LoVo (cell line): ENCODE results near the gene MIA.
A peak's percentile ranks its signal among the peaks of the same experiment; 100 is the strongest.
"Not testable (repeated sequence)": the region's sequence is repeated elsewhere in the genome, so short reads cannot be mapped to it uniquely, and the experiment has no call there.

Source experiments
- DNase-seq: peaks from one replicate; pipeline ENCODE4 v3.0.0-alpha.2; 2016; ENCODE audit warnings: low spot score

MIA gene

DNA sequence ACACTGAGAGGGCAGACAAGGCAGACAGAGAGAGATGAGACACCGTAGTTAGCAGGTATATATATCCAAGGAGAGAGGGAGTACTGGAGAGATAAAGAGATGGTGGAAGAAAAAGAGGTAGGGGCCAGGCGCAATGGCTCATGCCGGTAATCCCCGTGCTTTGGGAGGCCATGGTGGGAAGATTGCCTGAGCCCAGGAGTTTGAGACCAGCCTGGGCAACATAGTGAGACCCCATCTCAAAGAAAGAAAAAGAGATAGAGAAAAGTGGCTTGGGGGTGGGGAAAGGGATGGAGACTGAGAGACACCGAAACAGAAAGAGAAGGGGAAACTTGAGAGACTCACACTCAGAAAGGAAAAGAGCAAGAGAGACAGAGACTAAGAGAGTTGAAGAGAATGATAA is 5.3 kb downstream of the MIA start:
- no peak for DNase-seq

DNA sequence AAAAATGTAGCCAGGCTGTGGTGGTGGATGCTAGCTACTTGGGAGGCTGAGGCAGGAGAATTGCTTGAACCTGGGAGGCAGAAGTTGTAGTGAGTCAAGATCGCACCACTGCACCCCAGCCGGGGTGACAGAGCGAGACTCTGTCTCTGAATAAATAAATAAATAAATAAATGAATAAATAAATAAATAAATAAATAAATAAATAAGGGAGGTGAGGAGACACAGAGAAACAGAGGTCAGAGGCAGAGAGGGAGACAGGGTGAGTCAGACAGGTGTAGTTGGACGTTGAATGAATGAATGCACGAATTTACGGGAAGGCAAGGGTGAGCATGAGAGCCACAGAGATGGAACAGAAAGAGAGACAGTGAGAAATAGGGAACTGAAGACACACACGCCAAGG is 5.8 kb downstream of the MIA start:
- no peak for DNase-seq

DNA sequence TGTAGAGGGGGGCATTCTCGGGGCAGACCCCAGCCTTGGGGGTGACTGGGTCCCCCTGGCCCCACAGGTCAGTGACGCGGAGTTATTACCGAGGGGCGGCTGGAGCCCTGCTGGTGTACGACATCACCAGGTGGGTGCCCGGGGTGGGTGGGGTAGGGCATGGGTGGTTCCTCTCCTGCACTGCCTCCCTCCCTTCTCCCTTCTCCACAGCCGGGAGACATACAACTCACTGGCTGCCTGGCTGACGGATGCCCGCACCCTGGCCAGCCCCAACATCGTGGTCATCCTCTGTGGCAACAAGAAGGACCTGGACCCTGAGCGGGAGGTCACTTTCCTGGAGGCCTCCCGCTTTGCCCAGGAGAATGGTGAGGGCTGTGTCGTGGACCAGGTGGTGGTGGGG is 8.4 kb downstream of the MIA start:
- no peak for DNase-seq

GRCh38 chr19:40784146-40784545 is 8.8 kb downstream of the MIA start:
- not testable (repeated sequence) for DNase-seq

- DNase-seq, result no peak
Measured at GRCh38 chr19:40785526-40785925, 10.2 kb downstream of the MIA start.

DNA sequence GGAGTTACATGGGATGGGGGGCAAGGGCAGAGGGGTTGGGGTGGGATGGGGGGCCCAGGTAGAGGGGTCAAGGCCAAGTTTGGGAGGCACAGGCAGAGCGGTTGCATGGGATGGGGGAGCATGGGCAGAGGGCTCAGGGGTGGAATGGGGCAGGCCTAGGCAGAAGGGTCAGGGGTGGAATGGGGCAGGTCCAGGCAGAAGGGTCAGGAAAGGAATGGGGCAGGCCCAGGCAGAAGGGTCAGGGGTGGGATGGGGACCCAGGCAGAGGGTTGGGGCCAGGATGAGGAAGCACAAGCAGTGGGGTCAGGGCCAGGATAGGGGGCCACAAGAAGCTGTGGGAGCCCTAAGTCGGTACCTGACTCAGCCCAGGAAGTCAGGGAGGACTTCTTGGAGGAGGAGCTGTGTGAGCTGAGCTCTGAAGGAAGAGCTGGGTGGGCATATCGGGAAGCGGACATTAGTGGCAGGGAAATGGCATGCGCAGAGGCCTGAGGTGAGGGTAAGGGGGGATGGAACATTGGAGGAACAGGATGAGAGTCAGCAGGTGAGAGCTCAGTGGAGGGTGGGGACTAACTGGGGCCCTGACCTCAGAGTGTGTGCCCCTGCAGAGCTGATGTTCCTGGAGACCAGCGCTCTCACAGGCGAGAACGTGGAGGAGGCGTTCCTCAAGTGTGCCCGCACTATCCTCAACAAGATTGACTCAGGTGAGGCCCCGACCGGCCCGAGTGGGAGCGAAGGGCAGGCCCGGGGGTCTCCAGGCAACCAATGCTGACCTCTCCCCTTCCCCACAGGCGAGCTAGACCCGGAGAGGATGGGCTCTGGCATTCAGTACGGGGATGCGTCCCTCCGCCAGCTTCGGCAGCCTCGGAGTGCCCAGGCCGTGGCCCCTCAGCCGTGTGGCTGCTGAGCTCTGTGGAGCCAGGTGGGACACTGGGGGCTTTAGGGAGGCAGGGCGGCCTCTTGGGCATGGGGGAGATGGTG is 11.0 kb downstream of the MIA start:
- no peak for DNase-seq

DNA sequence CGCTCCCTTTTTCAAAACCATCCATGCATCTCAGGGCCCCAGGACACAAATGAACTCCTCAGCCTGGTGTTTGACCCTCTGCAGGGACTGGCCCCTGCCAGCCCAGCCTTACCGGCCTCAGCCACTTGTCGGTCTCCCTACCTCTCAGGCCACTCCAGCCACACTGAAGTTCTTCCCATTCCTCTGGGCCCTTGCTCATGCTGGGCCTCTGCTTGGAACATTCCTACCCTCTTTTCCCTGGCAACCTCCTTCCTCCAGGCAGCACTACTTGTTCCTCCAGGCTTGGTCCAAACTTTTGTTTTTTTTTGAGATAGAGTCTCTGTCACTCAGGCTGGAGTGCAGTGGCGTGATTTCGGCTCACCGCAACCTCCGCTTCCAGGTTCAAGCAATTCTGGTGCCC is 16.0 kb downstream of the MIA start:
- DNase-seq, result no peak

- DNase-seq, result no peak
Measured at GRCh38 chr19:40791996-40792395, 16.7 kb downstream of the MIA start.

GRCh38 chr19:40797166-40797962 is 22.0 kb downstream of the MIA start:
- DNase-seq, result no peak

DNA sequence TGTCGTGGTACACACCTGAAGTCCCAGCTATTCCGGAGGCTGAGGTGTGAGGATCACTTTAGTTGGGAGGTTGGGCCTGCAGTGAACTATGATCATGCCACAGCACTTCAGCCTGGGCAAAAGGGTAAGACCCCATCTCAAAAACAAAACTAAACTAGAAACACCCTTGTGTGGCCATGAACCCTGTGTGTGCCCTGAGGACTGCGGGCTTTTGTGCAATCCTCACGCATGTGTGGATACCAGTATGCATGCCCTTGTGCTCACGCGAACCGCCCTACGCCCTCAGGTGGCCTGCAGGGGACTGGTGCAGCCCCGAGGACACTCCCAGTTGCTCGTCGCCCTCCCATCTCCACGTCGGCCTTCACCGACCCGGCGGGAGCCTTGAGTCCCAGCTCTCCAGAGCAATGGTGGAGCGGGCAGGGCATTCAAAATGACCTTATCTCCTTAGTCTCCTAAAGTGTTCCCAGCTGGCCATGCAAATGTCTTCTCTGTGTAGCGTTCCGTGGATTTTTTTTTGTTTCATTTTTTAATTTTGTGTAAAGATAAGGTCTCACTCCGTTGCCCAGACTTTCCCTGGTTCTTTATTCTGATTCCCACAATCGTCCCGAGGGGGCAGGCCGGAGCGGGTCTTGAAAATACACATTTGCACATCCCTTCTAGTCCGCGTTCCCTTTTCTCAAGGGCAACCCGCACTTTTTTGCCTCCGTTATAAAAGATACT is 22.8 kb downstream of the MIA start:
- peak; percentile 23 for DNase-seq

DNA sequence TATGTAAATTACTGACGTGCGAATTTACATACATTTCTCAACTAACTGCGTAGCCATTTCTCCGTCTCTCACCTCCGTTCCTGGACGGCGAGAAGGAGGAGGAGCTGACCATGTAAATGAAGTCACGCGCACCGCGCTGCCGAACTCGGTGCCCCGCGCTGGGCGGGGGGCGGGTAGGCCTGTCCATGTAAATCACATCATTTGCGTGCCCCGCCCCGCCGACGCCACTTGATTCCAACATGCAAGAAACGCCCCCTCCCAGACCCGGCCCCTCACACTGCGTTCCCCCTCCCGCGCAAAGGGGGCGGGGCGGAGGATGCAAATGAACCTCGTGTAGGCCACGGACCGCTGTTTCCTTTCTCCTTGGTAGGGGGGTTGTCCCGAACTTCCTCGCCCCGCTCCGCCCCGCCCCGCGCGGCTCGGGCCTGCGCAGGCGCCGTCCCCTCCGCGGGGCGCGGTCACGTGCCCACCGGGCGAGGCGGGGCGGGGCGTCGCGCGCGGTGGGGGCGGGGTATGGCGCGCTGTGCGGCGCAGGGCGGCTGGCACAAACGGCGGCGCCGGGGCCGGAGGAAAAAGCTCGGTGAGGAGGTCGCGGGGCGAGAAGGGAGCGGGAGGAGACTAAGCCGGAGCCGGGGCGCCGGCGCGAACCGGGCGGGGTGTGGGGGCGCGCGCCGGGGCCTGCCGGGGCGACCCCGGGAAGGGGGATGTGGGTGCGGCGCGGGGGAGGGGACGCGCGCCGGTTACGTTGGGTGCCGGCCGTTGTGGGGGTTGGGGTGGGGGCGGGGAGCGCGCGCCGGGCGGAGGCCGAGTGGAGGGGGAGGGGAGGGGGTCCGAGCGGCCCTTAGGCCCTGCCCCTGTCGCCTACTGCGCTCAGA is 23.6 kb downstream of the MIA start, which contains the start of gene EGLN2:
TSS of gene EGLN2 (plus strand) at position 509 of the 875 bp plus-strand sequence. CDS start 1,382 bp downstream, outside the sequence.
- DNase-seq, result peak; percentile 98

- DNase-seq, result no peak
Measured at GRCh38 chr19:40799558-40800338, 24.4 kb downstream of the MIA start.

GRCh38 chr19:40800339-40800996 is 25.1 kb downstream of the MIA start:
- DNase-seq, result no peak

GRCh38 chr19:40800997-40801377 is 25.7 kb downstream of the MIA start:
- no peak for DNase-seq

GRCh38 chr19:40801426-40802299 is 26.3 kb downstream of the MIA start:
- DNase-seq, result no peak

GRCh38 chr19:40802300-40803169 is 27.2 kb downstream of the MIA start:
- no peak for DNase-seq

DNA sequence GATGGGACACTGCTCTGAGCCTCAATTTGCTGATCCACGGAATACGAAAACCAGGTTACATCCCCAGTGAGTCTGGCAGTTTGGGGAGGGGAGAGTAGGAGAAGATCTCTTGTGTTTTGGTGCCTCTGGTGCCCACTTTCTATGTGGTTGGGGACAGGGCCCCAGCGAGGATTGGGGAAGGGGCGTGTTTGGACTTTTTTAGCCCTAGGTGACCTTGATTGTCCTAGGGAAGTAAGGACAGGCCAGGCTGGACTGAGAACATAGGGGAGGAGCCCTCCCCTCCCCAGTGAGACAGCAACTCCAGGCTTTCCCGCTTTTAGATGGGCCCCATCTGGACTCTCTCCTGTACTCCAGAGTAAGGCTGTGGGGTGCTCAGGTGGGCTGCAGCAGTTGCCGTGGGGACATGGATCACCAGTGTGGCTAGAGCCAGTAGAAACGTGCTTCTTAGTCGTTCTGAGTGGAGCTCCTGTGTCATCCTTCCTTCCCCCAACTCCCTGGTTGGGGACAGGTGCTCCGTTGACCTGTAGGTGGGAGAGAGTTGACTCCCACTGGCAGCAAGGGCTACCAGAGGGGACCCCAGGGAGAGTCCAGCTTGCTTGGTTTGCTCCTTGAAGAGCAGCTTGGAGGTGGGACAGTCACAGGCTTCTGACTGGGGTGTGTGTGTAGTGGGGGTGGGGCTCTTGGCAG is 28.0 kb downstream of the MIA start:
- DNase-seq, result no peak
